ENCODE results near the gene DNM3.

The DNM3 gene

GRCh38 chr1:172404121-172404520, 562.8 kb downstream of the DNM3 start:
- Mint-ChIP-seq H3K4me3 (no peak overlapping the region), H3K4me1 (peaks cover 20% of the 10 kb centered on the region)

GRCh38 chr1:172405912-172406311, 564.6 kb downstream of the DNM3 start:
- peaks cover 2% of the 10 kb centered on the region for H3K4me1 Mint-ChIP-seq
- H3K27ac Mint-ChIP-seq = no peak overlapping the region
- H3K4me3 Mint-ChIP-seq = no peak overlapping the region
- no peaks in the 10 kb centered on the region for H3K9me3 Mint-ChIP-seq
- H3K36me3 Mint-ChIP-seq (ENCODE audit: low read depth) = no peaks in the 10 kb centered on the region
- no peak for DNase-seq
- no peaks in the 10 kb centered on the region for H3K27me3 Mint-ChIP-seq (ENCODE audit: low read depth, poor library complexity)
- TF ChIP-seq CTCF (IDR thresholded peaks at IDR 0.05) = no peak

More at GRCh38 chr1:172404121-172404520, 562.8 kb downstream of the DNM3 start:
- TF ChIP-seq CTCF (IDR thresholded peaks at IDR 0.05) = no peak
- H3K27me3 Mint-ChIP-seq (ENCODE audit: low read depth, poor library complexity) = no peaks in the 10 kb centered on the region
- H3K9me3 Mint-ChIP-seq = no peaks in the 10 kb centered on the region
- H3K36me3 Mint-ChIP-seq (ENCODE audit: low read depth) = no peaks in the 10 kb centered on the region
- DNase-seq = no peak
- no peak overlapping the region for H3K27ac Mint-ChIP-seq

- H3K4me3 Mint-ChIP-seq = no peak overlapping the region
- H3K27ac Mint-ChIP-seq = no peak overlapping the region
- H3K9me3 Mint-ChIP-seq = no peaks in the 10 kb centered on the region
- TF ChIP-seq CTCF (IDR thresholded peaks at IDR 0.05) = no peak
- no peak for DNase-seq
- no peaks in the 10 kb centered on the region for H3K36me3 Mint-ChIP-seq (ENCODE audit: low read depth)
- H3K4me1 Mint-ChIP-seq = no peaks in the 10 kb centered on the region
- no peaks in the 10 kb centered on the region for H3K27me3 Mint-ChIP-seq (ENCODE audit: low read depth, poor library complexity)
Observed at GRCh38 chr1:172406968-172407367, 565.7 kb downstream of the DNM3 start.

- TF ChIP-seq CTCF (IDR thresholded peaks at IDR 0.05) = no peak
- Mint-ChIP-seq H3K27me3 (ENCODE audit: low read depth, poor library complexity) (no peaks in the 10 kb centered on the region), H3K27ac (no peak overlapping the region), H3K4me3 (no peak overlapping the region), H3K4me1 (no peaks in the 10 kb centered on the region), H3K9me3 (no peaks in the 10 kb centered on the region), H3K36me3 (ENCODE audit: low read depth) (peaks cover 13% of the 10 kb centered on the region)
- DNase-seq = no peak
Observed at GRCh38 chr1:172408958-172409357, 567.7 kb downstream of the DNM3 start.

- no peaks in the 10 kb centered on the region for H3K9me3 Mint-ChIP-seq
- peaks cover 13% of the 10 kb centered on the region for H3K36me3 Mint-ChIP-seq (ENCODE audit: low read depth)
- H3K4me3 Mint-ChIP-seq = no peak overlapping the region
- no peak for TF ChIP-seq CTCF (IDR thresholded peaks at IDR 0.05)
- no peak for DNase-seq
- no peaks in the 10 kb centered on the region for H3K4me1 Mint-ChIP-seq
- no peak overlapping the region for H3K27ac Mint-ChIP-seq
- no peaks in the 10 kb centered on the region for H3K27me3 Mint-ChIP-seq (ENCODE audit: low read depth, poor library complexity)
Observed at GRCh38 chr1:172410027-172410426, 568.7 kb downstream of the DNM3 start.

GRCh38 chr1:172411791-172412338, 570.6 kb downstream of the DNM3 start:
- H3K4me1 Mint-ChIP-seq = peaks cover 14% of the 10 kb centered on the region
- H3K9me3 Mint-ChIP-seq = no peaks in the 10 kb centered on the region
- DNase-seq = no peak
- no peak for TF ChIP-seq CTCF (IDR thresholded peaks at IDR 0.05)
- H3K36me3 Mint-ChIP-seq (ENCODE audit: low read depth) = peaks cover 17% of the 10 kb centered on the region
- H3K4me3 Mint-ChIP-seq = no peak overlapping the region
- H3K27me3 Mint-ChIP-seq (ENCODE audit: low read depth, poor library complexity) = no peaks in the 10 kb centered on the region
- H3K27ac Mint-ChIP-seq = no peak overlapping the region
